Measurements from ENCODE around the gene SFRP5.

- TF ChIP-seq POLR2A (IDR thresholded peaks at IDR 0.05), result no peak
- TF ChIP-seq CTCF (IDR thresholded peaks at IDR 0.05), result no peak
- TF ChIP-seq EP300 (IDR thresholded peaks at IDR 0.05), result no peak
- TF ChIP-seq POLR2AphosphoS5 (IDR thresholded peaks at IDR 0.05), result no peak
These were observed 52.2 kb downstream of the SFRP5 start for GRCh38 chr10:97719602-97720001.

Data from upper lobe of left lung (tissue), 4 donors.